ENCODE results near the gene USF1.

- no peak for TF ChIP-seq GATA1 (IDR thresholded peaks at IDR 0.05; ENCODE audit: low read depth, low read length)
- no peak for TF ChIP-seq POLR2A (IDR thresholded peaks at IDR 0.05; ENCODE audit: low read length)
These were observed 6.6 kb downstream of the USF1 start for GRCh38 chr1:161039154-161039545.
